Measurements from ENCODE around the gene FERMT3. TPM values are rescaled to one million over a fixed set of nuclear protein-coding genes. Genes with fewer than 3 reads are reported as not detected.

The FERMT3 gene
- total and polyA plus RNA-seq, 2 of the 8 experiments (the other 6 are each of a cell fraction or from before 2014, with no cell fraction given): 1.4 to 3.7 TPM

DNA sequence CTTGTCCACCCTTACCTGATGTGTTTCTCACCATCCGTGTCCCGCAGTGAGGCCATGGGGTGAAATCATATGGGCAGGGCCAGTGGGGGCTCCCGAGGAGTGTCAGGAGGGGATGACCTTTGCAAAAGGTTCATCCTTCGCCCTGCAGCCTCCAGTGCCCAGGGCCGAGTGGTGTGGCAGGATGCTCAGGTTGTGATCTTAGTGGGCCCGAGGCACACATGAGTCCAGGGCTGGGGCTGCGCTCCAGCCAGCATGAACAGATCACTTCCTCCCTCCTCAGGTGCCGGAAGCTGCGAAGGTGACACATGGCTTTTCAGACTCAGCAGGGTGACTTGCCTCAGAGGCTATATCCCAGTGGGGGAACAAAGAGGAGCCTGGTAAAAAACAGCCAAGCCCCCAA, 31.6 kb downstream of the FERMT3 start (continued):
- TF ChIP-seq, protein P1, sequence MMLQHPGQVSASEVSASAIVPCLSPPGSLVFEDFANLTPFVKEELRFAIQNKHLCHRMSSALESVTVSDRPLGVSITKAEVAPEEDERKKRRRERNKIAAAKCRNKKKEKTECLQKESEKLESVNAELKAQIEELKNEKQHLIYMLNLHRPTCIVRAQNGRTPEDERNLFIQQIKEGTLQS (IDR thresholded peaks at IDR 0.05; ENCODE audit: insufficient read depth, low read depth, low read length): no peak

Data from H1 (cell line).